Measurements from ENCODE around the gene ACVRL1. TPM values are rescaled to one million over a fixed set of nuclear protein-coding genes. Genes with fewer than 3 reads are reported as not detected.

The ACVRL1 gene
- total RNA-seq, 1 experiment from 2014 or later: 0.36 TPM

GRCh38 chr12:51941604-51942003 is 34.3 kb downstream of the ACVRL1 start:
- intact Hi-C loops (cut with micrococcal nuclease; ENCODE audit: unreplicated experiment) (no loop called here), in situ Hi-C loops (cut with HindIII; ENCODE audit: low pct_unique_long_range_greater_than_20kb, low sequenced_read_pairs) (no loop called here)
- Histone ChIP-seq H3K4me3 (ENCODE audit: low read depth in 2 of 2, low read length in 2 of 2) (no peak overlapping the region), H3K36me3 (ENCODE audit: control insufficient read depth, insufficient read depth, low read length) (no peaks in the 10 kb centered on the region), H3K27me3 (ENCODE audit: control insufficient read depth, insufficient read depth, low read length) (no peaks in the 10 kb centered on the region; the same call in 1 of the 2 replicates), H3K9me3 (ENCODE audit: control insufficient read depth, insufficient read depth, low read depth, low read length) (peaks cover 16% of the 10 kb centered on the region), H3K27ac (ENCODE audit: low read length) (no peak overlapping the region), H3K4me1 (ENCODE audit: control insufficient read depth, insufficient read depth, low read length) (no peaks in the 10 kb centered on the region)
- TF ChIP-seq SIN3A (IDR thresholded peaks at IDR 0.05; ENCODE audit: borderline replicate concordance, insufficient read depth, low read depth, low read length) (no peak), TCF7L2 (IDR thresholded peaks at IDR 0.05; ENCODE audit: low read depth, low read length) (no peak), CTCF (IDR thresholded peaks at IDR 0.05) (no peak), POLR2AphosphoS5 (IDR thresholded peaks at IDR 0.05; ENCODE audit: low read depth, low read length) (no peak), REST (IDR thresholded peaks at IDR 0.05; ENCODE audit: insufficient read depth in 1 of 2, low read depth in 2 of 2, low read length in 1 of 2) (no peak)
- DNase-seq (ENCODE audit: low read depth, low spot score) (no peak), ATAC-seq (no peak)
- POLR2A ChIA-PET: no interaction called here
- CTCF ChIA-PET: no interaction called here
- BruUV-seq (replicated peaks): no TSS peak

DNA sequence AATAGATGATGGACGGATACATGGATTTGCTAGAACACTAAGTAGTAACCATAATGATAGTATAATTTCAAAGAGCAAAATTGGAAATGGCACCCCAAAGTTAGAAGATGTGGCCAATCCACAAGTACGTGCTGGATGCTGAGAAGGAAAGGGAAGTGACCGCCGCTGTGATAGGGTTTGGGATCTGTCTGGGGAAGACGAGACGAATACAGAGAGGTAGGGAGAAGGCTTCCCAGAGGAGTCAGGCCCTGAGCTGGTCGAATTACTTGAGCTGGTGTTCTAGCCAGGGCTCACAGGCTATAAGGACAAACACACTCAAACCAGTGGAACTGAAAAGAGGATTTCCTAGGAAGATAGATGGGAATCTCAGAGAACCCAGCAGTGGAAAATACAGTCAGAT is 34.8 kb downstream of the ACVRL1 start:
- Histone ChIP-seq H3K4me1 (ENCODE audit: control insufficient read depth, insufficient read depth, low read length) (no peaks in the 10 kb centered on the region), H3K9me3 (ENCODE audit: control insufficient read depth, insufficient read depth, low read depth, low read length) (peaks cover 16% of the 10 kb centered on the region), H3K27me3 (ENCODE audit: control insufficient read depth, insufficient read depth, low read length) (no peaks in the 10 kb centered on the region; the same call in 1 of the 2 replicates), H3K4me3 (ENCODE audit: low read depth in 2 of 2, low read length in 2 of 2) (no peak overlapping the region), H3K27ac (ENCODE audit: low read length) (no peak overlapping the region), H3K36me3 (ENCODE audit: control insufficient read depth, insufficient read depth, low read length) (no peaks in the 10 kb centered on the region)
- DNase-seq (ENCODE audit: low read depth, low spot score) (no peak), ATAC-seq (no peak)
- intact Hi-C loops (cut with micrococcal nuclease; ENCODE audit: unreplicated experiment): no loop called here
- TF ChIP-seq SIN3A (IDR thresholded peaks at IDR 0.05; ENCODE audit: borderline replicate concordance, insufficient read depth, low read depth, low read length) (no peak), POLR2AphosphoS5 (IDR thresholded peaks at IDR 0.05; ENCODE audit: low read depth, low read length) (no peak)
- ChIA-PET CTCF (no interaction called here), POLR2A (no interaction called here)
- BruUV-seq (replicated peaks): no TSS peak
- in situ Hi-C loops (cut with HindIII; ENCODE audit: low pct_unique_long_range_greater_than_20kb, low sequenced_read_pairs): no loop called here

DNA sequence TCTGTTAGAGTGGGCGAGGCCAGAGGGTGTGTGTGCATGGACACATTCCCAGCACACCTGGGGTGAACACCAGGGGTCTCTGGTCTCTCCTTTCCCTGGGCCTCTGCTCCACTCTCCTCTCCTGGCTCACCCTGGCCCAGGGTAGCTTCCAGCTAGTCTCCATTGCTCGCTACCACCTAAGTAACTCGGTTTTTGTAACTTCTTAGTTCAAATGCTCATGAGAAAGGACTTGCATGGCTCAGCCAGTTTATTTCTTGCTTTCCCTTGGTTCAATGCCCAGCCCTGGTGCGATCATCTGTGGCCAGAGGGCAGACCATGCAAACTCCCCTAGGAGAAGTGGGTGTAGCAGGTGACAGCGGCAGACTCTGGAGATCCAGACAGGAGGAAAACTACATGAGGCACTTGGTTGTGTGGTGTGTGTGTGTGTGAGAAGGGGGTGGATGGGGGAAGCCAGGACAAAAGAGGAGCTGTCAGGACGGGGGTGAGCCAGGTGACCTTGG is 35.2 kb downstream of the ACVRL1 start:
- no TSS peak for BruUV-seq (replicated peaks)
- intact Hi-C loops (cut with micrococcal nuclease; ENCODE audit: unreplicated experiment) (no loop called here), in situ Hi-C loops (cut with HindIII; ENCODE audit: low pct_unique_long_range_greater_than_20kb, low sequenced_read_pairs) (no loop called here)
- CTCF ChIA-PET: no interaction called here
- ATAC-seq: no peak
- DNase-seq (ENCODE audit: low read depth, low spot score): no peak
- H3K4me1 ChIP-seq (ENCODE audit: control insufficient read depth, insufficient read depth, low read length): no peaks in the 10 kb centered on the region
- H3K27ac ChIP-seq (ENCODE audit: low read length): no peak overlapping the region
- H3K27me3 ChIP-seq (ENCODE audit: control insufficient read depth, insufficient read depth, low read length): no peaks in the 10 kb centered on the region; the same call in 1 of the 2 replicates
- H3K9me3 ChIP-seq (ENCODE audit: control insufficient read depth, insufficient read depth, low read depth, low read length): peaks cover 16% of the 10 kb centered on the region
- H3K36me3 ChIP-seq (ENCODE audit: control insufficient read depth, insufficient read depth, low read length): no peaks in the 10 kb centered on the region
- POLR2A ChIA-PET: no interaction called here
- no peak overlapping the region for H3K4me3 ChIP-seq (ENCODE audit: low read depth in 2 of 2, low read length in 2 of 2)
- TF ChIP-seq TCF7L2 (IDR thresholded peaks at IDR 0.05; ENCODE audit: low read depth, low read length) (no peak), SIN3A (IDR thresholded peaks at IDR 0.05; ENCODE audit: borderline replicate concordance, insufficient read depth, low read depth, low read length) (no peak), CTCF (IDR thresholded peaks at IDR 0.05) (no peak), REST (IDR thresholded peaks at IDR 0.05; ENCODE audit: insufficient read depth in 1 of 2, low read depth in 2 of 2, low read length in 1 of 2) (no peak), POLR2AphosphoS5 (IDR thresholded peaks at IDR 0.05; ENCODE audit: low read depth, low read length) (no peak)

All from Panc1 (cell line).